Measurements from ENCODE around the gene ARMC2. TPM values are rescaled to one million over a fixed set of nuclear protein-coding genes. Genes with fewer than 3 reads are reported as not detected.

Gene ARMC2
- total and polyA plus RNA-seq, 2 experiments from 2014 or later = 2.7 to 4.4 TPM

DNA sequence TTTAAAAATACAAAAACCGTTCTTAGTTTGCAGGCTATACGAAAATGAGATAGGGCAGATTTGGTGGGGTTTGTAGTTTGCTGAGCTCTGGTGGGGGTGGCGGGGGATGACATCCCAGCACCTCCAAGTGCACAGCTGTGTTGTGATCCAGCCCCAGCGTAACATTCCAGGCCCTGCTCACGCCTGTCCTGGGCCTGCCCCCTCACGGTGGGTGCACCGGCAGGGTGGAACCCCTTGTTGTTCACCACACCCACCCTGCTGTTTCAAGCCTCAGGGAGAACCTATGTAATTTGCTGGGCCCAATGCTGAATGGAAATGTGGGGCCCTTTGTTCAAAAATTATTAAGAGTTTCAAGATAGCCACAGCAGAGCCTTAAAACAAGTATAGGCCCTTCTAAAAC is 25.0 kb downstream of the ARMC2 start:
- H3K9me2 ChIP-seq (ENCODE audit: insufficient read depth) = no peaks in the 10 kb centered on the region
- H4K20me1 ChIP-seq (replicated peaks; ENCODE audit: insufficient read depth) = no peaks in the 10 kb centered on the region
- no peak overlapping the region for H2AFZ ChIP-seq
- DNase-seq (ENCODE audit: low spot score) = no peak
- no peaks in the 10 kb centered on the region for H3K27me3 ChIP-seq (ENCODE audit: insufficient read depth)
- H3K4me3 Mint-ChIP-seq = no peak overlapping the region
- no peaks in the 10 kb centered on the region for H3K9me3 Mint-ChIP-seq
- peak overlapping the region; percentile 48; the same call in 1 of the 2 replicates for H3K27ac Mint-ChIP-seq
- H3K27me3 Mint-ChIP-seq (ENCODE audit: insufficient read depth, low read depth, poor library complexity) = peaks cover 4% of the 10 kb centered on the region
- H3K36me3 Mint-ChIP-seq (ENCODE audit: low read depth) = no peaks in the 10 kb centered on the region
- peaks cover 11% of the 10 kb centered on the region; the same call in 1 of the 2 replicates for H3K4me1 ChIP-seq (ENCODE audit: insufficient read depth)
- peaks cover 33% of the 10 kb centered on the region for H3K4me1 Mint-ChIP-seq
- no peaks in the 10 kb centered on the region for H3K36me3 ChIP-seq (ENCODE audit: insufficient read depth)
- TF ChIP-seq, protein P1, sequence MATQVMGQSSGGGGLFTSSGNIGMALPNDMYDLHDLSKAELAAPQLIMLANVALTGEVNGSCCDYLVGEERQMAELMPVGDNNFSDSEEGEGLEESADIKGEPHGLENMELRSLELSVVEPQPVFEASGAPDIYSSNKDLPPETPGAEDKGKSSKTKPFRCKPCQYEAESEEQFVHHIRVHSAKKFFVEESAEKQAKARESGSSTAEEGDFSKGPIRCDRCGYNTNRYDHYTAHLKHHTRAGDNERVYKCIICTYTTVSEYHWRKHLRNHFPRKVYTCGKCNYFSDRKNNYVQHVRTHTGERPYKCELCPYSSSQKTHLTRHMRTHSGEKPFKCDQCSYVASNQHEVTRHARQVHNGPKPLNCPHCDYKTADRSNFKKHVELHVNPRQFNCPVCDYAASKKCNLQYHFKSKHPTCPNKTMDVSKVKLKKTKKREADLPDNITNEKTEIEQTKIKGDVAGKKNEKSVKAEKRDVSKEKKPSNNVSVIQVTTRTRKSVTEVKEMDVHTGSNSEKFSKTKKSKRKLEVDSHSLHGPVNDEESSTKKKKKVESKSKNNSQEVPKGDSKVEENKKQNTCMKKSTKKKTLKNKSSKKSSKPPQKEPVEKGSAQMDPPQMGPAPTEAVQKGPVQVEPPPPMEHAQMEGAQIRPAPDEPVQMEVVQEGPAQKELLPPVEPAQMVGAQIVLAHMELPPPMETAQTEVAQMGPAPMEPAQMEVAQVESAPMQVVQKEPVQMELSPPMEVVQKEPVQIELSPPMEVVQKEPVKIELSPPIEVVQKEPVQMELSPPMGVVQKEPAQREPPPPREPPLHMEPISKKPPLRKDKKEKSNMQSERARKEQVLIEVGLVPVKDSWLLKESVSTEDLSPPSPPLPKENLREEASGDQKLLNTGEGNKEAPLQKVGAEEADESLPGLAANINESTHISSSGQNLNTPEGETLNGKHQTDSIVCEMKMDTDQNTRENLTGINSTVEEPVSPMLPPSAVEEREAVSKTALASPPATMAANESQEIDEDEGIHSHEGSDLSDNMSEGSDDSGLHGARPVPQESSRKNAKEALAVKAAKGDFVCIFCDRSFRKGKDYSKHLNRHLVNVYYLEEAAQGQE (IDR thresholded peaks at IDR 0.05; ENCODE audit: unreplicated experiment) = no peak
- ATAC-seq = peak; percentile 76
- no peak overlapping the region for H3K4me3 ChIP-seq
- H3K27ac ChIP-seq (ENCODE audit: low read depth) = no peak overlapping the region
- no peaks in the 10 kb centered on the region for H3F3A ChIP-seq (replicated peaks; ENCODE audit: low read depth)
- H3K79me2 ChIP-seq (replicated peaks; ENCODE audit: insufficient read depth) = no peaks in the 10 kb centered on the region
- H3K4me2 ChIP-seq = no peak overlapping the region; the same call in 1 of the 2 replicates

DNA sequence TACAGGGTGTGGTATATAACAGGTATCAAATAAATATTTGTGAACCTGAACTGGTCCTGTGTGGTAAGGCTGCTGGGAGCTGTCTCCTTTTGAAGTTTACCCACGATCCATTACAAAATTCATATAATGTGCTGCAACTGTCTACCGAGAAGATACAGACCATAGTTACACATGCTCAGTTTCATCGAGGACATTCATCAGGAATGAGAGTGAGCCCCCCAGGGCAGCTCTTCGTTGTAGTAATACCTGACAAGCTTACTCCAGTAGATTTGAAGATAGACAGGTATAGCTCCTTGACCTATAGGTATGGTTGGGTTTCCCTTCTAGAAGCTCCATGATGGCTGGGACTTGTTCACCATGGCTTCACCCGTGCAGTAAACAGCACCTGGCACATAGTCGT is 25.7 kb downstream of the ARMC2 start:
- H3K9me2 ChIP-seq (ENCODE audit: insufficient read depth) = no peaks in the 10 kb centered on the region
- TF ChIP-seq, protein P2, sequence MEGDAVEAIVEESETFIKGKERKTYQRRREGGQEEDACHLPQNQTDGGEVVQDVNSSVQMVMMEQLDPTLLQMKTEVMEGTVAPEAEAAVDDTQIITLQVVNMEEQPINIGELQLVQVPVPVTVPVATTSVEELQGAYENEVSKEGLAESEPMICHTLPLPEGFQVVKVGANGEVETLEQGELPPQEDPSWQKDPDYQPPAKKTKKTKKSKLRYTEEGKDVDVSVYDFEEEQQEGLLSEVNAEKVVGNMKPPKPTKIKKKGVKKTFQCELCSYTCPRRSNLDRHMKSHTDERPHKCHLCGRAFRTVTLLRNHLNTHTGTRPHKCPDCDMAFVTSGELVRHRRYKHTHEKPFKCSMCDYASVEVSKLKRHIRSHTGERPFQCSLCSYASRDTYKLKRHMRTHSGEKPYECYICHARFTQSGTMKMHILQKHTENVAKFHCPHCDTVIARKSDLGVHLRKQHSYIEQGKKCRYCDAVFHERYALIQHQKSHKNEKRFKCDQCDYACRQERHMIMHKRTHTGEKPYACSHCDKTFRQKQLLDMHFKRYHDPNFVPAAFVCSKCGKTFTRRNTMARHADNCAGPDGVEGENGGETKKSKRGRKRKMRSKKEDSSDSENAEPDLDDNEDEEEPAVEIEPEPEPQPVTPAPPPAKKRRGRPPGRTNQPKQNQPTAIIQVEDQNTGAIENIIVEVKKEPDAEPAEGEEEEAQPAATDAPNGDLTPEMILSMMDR (conservative IDR thresholded peaks at IDR 0.05; ENCODE audit: low read depth in 2 of 2) = no peak
- TF ChIP-seq POLR2AphosphoS5 (IDR thresholded peaks at IDR 0.05; ENCODE audit: low read depth) (no peak), NANOG (IDR thresholded peaks at IDR 0.05; ENCODE audit: borderline replicate concordance) (no peak), STAT1 (IDR thresholded peaks at IDR 0.05; ENCODE audit: unreplicated experiment) (no peak), CREB1 (CRISPR knock-in tag; IDR thresholded peaks at IDR 0.05; ENCODE audit: low read depth) (no peak), EZH2 (IDR thresholded peaks at IDR 0.05; ENCODE audit: low read depth, unreplicated experiment) (no peak), ZNF114 (CRISPR knock-in tag; IDR thresholded peaks at IDR 0.05) (no peak)
- no peak overlapping the region for H3K4me3 Mint-ChIP-seq
- no peak overlapping the region for H3K4me3 ChIP-seq
- DNase-seq (ENCODE audit: low spot score) = no peak
- H4K20me1 ChIP-seq (replicated peaks; ENCODE audit: insufficient read depth) = no peaks in the 10 kb centered on the region
- H3K9me3 Mint-ChIP-seq = no peaks in the 10 kb centered on the region
- no peaks in the 10 kb centered on the region for H3K27me3 ChIP-seq (ENCODE audit: insufficient read depth)
- no peaks in the 10 kb centered on the region for H3K36me3 ChIP-seq (ENCODE audit: insufficient read depth)
- peaks cover 11% of the 10 kb centered on the region; the same call in 1 of the 2 replicates for H3K4me1 ChIP-seq (ENCODE audit: insufficient read depth)
- peaks cover 4% of the 10 kb centered on the region for H3K27me3 Mint-ChIP-seq (ENCODE audit: insufficient read depth, low read depth, poor library complexity)
- peaks cover 33% of the 10 kb centered on the region for H3K4me1 Mint-ChIP-seq
- H3K27ac ChIP-seq (ENCODE audit: low read depth) = no peak overlapping the region
- no peak for ATAC-seq
- no peaks in the 10 kb centered on the region for H3K79me2 ChIP-seq (replicated peaks; ENCODE audit: insufficient read depth)
- no peak overlapping the region for H2AFZ ChIP-seq
- H3K4me2 ChIP-seq = no peak overlapping the region
- no peaks in the 10 kb centered on the region for H3K36me3 Mint-ChIP-seq (ENCODE audit: low read depth)
- no peaks in the 10 kb centered on the region for H3F3A ChIP-seq (replicated peaks; ENCODE audit: low read depth)
- peak overlapping the region; percentile 48; the same call in 1 of the 2 replicates for H3K27ac Mint-ChIP-seq

Data from GM23338 (cell line).